HEK293 (cell line): ENCODE measurements around the gene SEM1.

Experiments used
- CTCF ChIP-seq: fragments of 450-650 bp; formaldehyde crosslinking; IDR thresholded peaks from 2 replicates; pipeline ENCODE4 v1.5.1; 2016; ENCODE audit warnings: missing biosample characterization, missing genetic modification characterization
- KLF10 ChIP-seq: fragments of 450-650 bp; IDR thresholded peaks from 2 replicates; pipeline ENCODE4 v1.5.1; 2018; ENCODE audit warnings: missing biosample characterization, mild to moderate bottlenecking, missing genetic modification characterization
- PRDM10 ChIP-seq: fragments of 450-650 bp; formaldehyde crosslinking; IDR thresholded peaks from 2 replicates; pipeline ENCODE4 v1.5.1; 2016; ENCODE audit warnings: missing biosample characterization, missing genetic modification characterization
- SP2 ChIP-seq: fragments of 450-650 bp; formaldehyde crosslinking; IDR thresholded peaks from 2 replicates; pipeline ENCODE4 v1.5.1; 2016; ENCODE audit warnings: missing biosample characterization, missing genetic modification characterization
- ZIC2 ChIP-seq: fragments of 450-650 bp; formaldehyde crosslinking; IDR thresholded peaks from 2 replicates; pipeline ENCODE4 v1.5.1; 2016; ENCODE audit warnings: missing biosample characterization, missing genetic modification characterization
- ZNF362 ChIP-seq: fragments of 450-650 bp; formaldehyde crosslinking; IDR thresholded peaks from 2 replicates; pipeline ENCODE4 v1.5.1; 2016; ENCODE audit warnings: missing biosample characterization, missing genetic modification characterization
- ZNF529 ChIP-seq: fragments of 450-650 bp; formaldehyde crosslinking; IDR thresholded peaks from 2 replicates; pipeline ENCODE4 v1.5.1; 2017; ENCODE audit warnings: missing genetic modification characterization, missing biosample characterization; ENCODE audit not compliant: insufficient replicate concordance

GRCh38 chr7:96740130-96740529 lies 30.5 kb upstream of the SEM1 start:
- TF ChIP-seq KLF10 (no peak), CTCF (no peak), ZIC2 (tag by site-specific recombination) (no peak), ZNF362 (tag by site-specific recombination) (no peak), ZNF529 (tag by site-specific recombination) (no peak), SP2 (tag by site-specific recombination) (no peak), PRDM10 (tag by site-specific recombination) (no peak)
